Measurements from ENCODE around the gene ORC3. TPM values are rescaled to one million over a fixed set of nuclear protein-coding genes. Genes with fewer than 3 reads are reported as not detected.

ORC3 gene
- total and polyA plus RNA-seq, 2 donors (not counting 3 experiments of a cell fraction or from before 2014, with no cell fraction given): 9.2 to 17.9 TPM

DNA sequence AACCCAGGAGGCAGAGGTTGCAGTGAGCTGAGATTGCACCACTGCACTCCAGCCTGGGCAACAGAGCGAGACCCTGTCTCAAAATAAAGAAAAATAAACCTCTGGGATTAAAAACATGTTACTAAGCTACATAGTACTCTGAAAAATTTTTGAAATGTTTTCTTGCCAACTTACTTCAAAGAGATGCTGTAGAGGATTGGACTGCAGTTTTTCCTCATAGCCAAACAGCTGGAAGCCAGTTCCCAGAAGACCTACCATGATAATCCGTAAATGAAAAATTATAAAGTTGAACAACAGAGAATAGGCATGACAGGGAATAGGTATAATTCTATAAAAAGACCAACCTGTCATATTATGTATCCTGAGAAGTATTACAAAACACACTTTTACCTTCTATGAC is 48.2 kb upstream of the ORC3 start:
- H3K4me2 ChIP-seq (ENCODE audit: insufficient read depth, low read length): no peak overlapping the region
- dilution Hi-C loops (cut with MboI; ENCODE audit: extremely low pct_ligation_motif_present, low sequenced_read_pairs) (no loop called here), intact Hi-C loops (cut with micrococcal nuclease) (no loop called here)
- H3K4me1 ChIP-seq (ENCODE audit: control insufficient read depth, extremely low read depth, insufficient read depth, low read length): no peaks in the 10 kb centered on the region
- no peaks in the 10 kb centered on the region for H3K9me3 ChIP-seq (replicated peaks; ENCODE audit: control insufficient read depth, insufficient read depth, low read length)
- H3K9ac ChIP-seq (replicated peaks; ENCODE audit: extremely low read depth, insufficient read depth, low read length): no peak overlapping the region
- no TSS peak for BruUV-seq (replicated peaks)
- no peaks in the 10 kb centered on the region for H3K79me2 ChIP-seq (ENCODE audit: control insufficient read depth, insufficient read depth, low read length)
- H2AFZ ChIP-seq (ENCODE audit: low read depth, low read length): no peak overlapping the region
- POLR2A ChIA-PET: no interaction called here
- DNase-seq (ENCODE audit: low read depth, low spot score) (no peak), FAIRE-seq (no peak)
- CTCF ChIA-PET: interaction anchor here (0.8 kb wide), 1 partner anchor 30 kb away, joined by 3 read pairs; no protein-coding TSS in a partner anchor
- no peak overlapping the region for H3K27ac ChIP-seq (ENCODE audit: insufficient read depth, low read depth, low read length)
- no peaks in the 10 kb centered on the region for H4K20me1 ChIP-seq (replicated peaks; ENCODE audit: control insufficient read depth, extremely low read depth, insufficient read depth, low read length)
- no peaks in the 10 kb centered on the region for H3K9me1 ChIP-seq (replicated peaks; ENCODE audit: control insufficient read depth, extremely low read depth, insufficient read depth, low read length)
- no peak overlapping the region for H3K4me3 ChIP-seq (replicated peaks in 1 of 3; ENCODE audit: insufficient read depth in 1 of 3, low read depth in 1 of 3, low read length in 3 of 3)
- peaks cover 4 to 5% of the 10 kb centered on the region in 2 experiments for H3K36me3 ChIP-seq (ENCODE audit: control insufficient read depth in 2 of 2, extremely low read depth in 1 of 2, insufficient read depth in 2 of 2, low read length in 2 of 2)
- H3K27me3 ChIP-seq (ENCODE audit: control insufficient read depth in 2 of 2, insufficient read depth in 2 of 2, low read length in 2 of 2): no peaks in the 10 kb centered on the region
- no peak for TF ChIP-seq MYC (IDR thresholded peaks at IDR 0.05; ENCODE audit: low read depth, low read length)
- no peak for TF ChIP-seq FOS (IDR thresholded peaks at IDR 0.05; ENCODE audit: borderline replicate concordance, insufficient read depth, low read length)
- TF ChIP-seq CTCF (IDR thresholded peaks at IDR 0.05; ENCODE audit: extremely low read depth in 1 of 2, insufficient read depth in 1 of 2, low read depth in 1 of 2, low read length in 2 of 2): no peak
- no peak for TF ChIP-seq POLR2AphosphoS5 (IDR thresholded peaks at IDR 0.05; ENCODE audit: insufficient read depth, low read depth, low read length)
- TF ChIP-seq EZH2 (IDR thresholded peaks at IDR 0.05; ENCODE audit: borderline replicate concordance, low read depth, low read length, severe bottlenecking): no peak
- no peak for TF ChIP-seq JUN (IDR thresholded peaks at IDR 0.05; ENCODE audit: borderline replicate concordance, insufficient read depth, insufficient read length, low read depth)
- no peak for TF ChIP-seq GATA2 (IDR thresholded peaks at IDR 0.05; ENCODE audit: insufficient read depth, insufficient read length, low read depth, low read length)
- no peak for TF ChIP-seq POLR2A (IDR thresholded peaks at IDR 0.05; ENCODE audit: low read depth, low read length)
- TF ChIP-seq, protein P1, sequence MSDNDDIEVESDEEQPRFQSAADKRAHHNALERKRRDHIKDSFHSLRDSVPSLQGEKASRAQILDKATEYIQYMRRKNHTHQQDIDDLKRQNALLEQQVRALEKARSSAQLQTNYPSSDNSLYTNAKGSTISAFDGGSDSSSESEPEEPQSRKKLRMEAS (IDR thresholded peaks at IDR 0.05; ENCODE audit: insufficient read depth, insufficient read length): no peak
